Liver (tissue), 3 donors: ENCODE measurements around the gene MAMDC4.

Source experiments
- RAD21 ChIP-seq, 2 donors: IDR thresholded peaks; 2 replicates each; pipeline ENCODE4 v1.6.1; 2016; ENCODE audit warnings: antibody characterized with exemption in 2 of 2, mild to moderate bottlenecking in 2 of 2
- TF ChIP-seq, protein P1 (sequence below): fragments of 150-350 bp; IDR thresholded peaks from 2 replicates; pipeline ENCODE4 v1.5.1; 2017; ENCODE audit warnings: improper control_type of control experiment, low read depth, low read length; ENCODE audit not compliant: missing input control
- TF ChIP-seq, protein P2 (sequence below): IDR thresholded peaks from 2 replicates; pipeline ENCODE4 v1.6.1; 2016; ENCODE audit warnings: antibody characterized with exemption
- TF ChIP-seq, protein P3 (sequence below): IDR thresholded peaks from 2 replicates; pipeline ENCODE4 v1.6.1; 2016; ENCODE audit warnings: antibody characterized with exemption, mild to moderate bottlenecking
- donor health status: healthy.
- donor health status: healthy.

DNA sequence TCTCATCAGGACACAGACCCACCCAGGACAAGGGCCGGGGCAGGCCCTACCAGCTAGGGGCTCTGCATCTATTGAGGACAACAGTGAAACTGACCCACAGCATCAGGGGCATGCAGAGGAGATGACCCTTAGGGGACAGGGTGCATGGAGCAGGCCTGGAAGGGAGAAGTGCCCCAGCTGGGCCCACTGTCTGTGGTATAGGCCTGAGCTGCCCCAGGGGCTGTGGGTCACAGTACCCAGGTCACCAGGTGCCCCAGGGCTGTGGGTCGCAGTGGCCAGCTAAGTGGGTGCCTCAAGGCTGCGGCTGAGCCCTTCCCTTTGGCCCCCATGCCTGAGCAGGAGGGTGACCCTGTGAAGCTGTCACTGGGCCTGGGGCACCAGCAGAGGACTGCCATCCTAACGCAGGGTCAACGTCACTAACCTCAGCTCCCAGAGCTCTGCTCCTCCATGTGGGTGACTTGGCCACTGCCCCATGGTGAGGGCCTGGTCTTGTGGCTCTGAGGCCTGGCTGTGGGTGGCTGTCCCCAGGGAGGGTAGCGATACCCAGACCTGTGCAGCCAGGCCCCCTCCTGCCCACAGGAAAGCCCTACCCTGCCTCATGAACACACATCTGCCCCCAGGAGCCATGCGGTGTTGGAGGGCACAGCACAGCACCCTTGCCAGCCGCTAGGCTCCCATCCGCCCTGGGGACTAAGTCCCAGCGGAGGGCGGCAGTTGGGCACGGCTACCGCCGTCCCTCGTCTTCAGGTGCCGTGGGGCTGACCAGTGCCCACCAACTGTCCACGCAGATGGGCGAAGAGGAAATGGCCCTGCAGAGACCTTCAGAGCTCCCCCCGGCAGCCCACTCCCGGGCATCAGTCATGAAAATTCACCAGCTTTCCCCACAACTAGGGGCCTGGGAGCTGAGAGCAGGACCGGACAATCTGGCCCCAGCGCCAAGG lies 9.1 kb downstream of the MAMDC4 start:
- TF ChIP-seq, protein P1, sequence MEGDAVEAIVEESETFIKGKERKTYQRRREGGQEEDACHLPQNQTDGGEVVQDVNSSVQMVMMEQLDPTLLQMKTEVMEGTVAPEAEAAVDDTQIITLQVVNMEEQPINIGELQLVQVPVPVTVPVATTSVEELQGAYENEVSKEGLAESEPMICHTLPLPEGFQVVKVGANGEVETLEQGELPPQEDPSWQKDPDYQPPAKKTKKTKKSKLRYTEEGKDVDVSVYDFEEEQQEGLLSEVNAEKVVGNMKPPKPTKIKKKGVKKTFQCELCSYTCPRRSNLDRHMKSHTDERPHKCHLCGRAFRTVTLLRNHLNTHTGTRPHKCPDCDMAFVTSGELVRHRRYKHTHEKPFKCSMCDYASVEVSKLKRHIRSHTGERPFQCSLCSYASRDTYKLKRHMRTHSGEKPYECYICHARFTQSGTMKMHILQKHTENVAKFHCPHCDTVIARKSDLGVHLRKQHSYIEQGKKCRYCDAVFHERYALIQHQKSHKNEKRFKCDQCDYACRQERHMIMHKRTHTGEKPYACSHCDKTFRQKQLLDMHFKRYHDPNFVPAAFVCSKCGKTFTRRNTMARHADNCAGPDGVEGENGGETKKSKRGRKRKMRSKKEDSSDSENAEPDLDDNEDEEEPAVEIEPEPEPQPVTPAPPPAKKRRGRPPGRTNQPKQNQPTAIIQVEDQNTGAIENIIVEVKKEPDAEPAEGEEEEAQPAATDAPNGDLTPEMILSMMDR = no peak
- TF ChIP-seq, protein P2, sequence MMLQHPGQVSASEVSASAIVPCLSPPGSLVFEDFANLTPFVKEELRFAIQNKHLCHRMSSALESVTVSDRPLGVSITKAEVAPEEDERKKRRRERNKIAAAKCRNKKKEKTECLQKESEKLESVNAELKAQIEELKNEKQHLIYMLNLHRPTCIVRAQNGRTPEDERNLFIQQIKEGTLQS = no peak
- TF ChIP-seq RAD21 (IDR thresholded peaks at IDR 0.05) = no peak
- TF ChIP-seq, protein P3, sequence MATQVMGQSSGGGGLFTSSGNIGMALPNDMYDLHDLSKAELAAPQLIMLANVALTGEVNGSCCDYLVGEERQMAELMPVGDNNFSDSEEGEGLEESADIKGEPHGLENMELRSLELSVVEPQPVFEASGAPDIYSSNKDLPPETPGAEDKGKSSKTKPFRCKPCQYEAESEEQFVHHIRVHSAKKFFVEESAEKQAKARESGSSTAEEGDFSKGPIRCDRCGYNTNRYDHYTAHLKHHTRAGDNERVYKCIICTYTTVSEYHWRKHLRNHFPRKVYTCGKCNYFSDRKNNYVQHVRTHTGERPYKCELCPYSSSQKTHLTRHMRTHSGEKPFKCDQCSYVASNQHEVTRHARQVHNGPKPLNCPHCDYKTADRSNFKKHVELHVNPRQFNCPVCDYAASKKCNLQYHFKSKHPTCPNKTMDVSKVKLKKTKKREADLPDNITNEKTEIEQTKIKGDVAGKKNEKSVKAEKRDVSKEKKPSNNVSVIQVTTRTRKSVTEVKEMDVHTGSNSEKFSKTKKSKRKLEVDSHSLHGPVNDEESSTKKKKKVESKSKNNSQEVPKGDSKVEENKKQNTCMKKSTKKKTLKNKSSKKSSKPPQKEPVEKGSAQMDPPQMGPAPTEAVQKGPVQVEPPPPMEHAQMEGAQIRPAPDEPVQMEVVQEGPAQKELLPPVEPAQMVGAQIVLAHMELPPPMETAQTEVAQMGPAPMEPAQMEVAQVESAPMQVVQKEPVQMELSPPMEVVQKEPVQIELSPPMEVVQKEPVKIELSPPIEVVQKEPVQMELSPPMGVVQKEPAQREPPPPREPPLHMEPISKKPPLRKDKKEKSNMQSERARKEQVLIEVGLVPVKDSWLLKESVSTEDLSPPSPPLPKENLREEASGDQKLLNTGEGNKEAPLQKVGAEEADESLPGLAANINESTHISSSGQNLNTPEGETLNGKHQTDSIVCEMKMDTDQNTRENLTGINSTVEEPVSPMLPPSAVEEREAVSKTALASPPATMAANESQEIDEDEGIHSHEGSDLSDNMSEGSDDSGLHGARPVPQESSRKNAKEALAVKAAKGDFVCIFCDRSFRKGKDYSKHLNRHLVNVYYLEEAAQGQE = no peak
